Stimulated activated CD4-positive, alpha-beta T cell treated with anti-CD3 and anti-CD28 coated beads, Interleukin-2, amount 100 ng/mL, for 48 hours (primary cell): ENCODE results near the gene EHMT1.

ENCODE experiments used
- DNase-seq, 2 donors: peaks; one replicate each; pipeline ENCODE4 v3.0.0-alpha.2; 2020

EHMT1 gene

GRCh38 chr9:137832830-137833590, 214.2 kb downstream of the EHMT1 start:
- no peak for DNase-seq

GRCh38 chr9:137833721-137834613, 215.2 kb downstream of the EHMT1 start:
- no peak for DNase-seq

GRCh38 chr9:137834846-137835546, 216.2 kb downstream of the EHMT1 start:
- no peak for DNase-seq

GRCh38 chr9:137836151-137836830, 217.5 kb downstream of the EHMT1 start:
- no peak for DNase-seq

GRCh38 chr9:137836831-137837241, 218.0 kb downstream of the EHMT1 start:
- no peak for DNase-seq

GRCh38 chr9:137837345-137838278, 218.8 kb downstream of the EHMT1 start:
- DNase-seq, result no peak

GRCh38 chr9:137838576-137838975, 219.8 kb downstream of the EHMT1 start:
- DNase-seq, result no peak

GRCh38 chr9:137843355-137843754, 224.6 kb downstream of the EHMT1 start:
- DNase-seq, result no peak

GRCh38 chr9:137851516-137852267, 232.9 kb downstream of the EHMT1 start:
- no peak for DNase-seq

GRCh38 chr9:137853392-137853995, 234.7 kb downstream of the EHMT1 start:
- no peak for DNase-seq

- DNase-seq, result no peak
Observed at GRCh38 chr9:137860361-137860760, 241.6 kb downstream of the EHMT1 start.

GRCh38 chr9:137865581-137866145, 246.9 kb downstream of the EHMT1 start:
- DNase-seq, result no peak

GRCh38 chr9:137866226-137867141, 247.7 kb downstream of the EHMT1 start:
- no peak for DNase-seq

- DNase-seq, result no peak
Observed at GRCh38 chr9:137870432-137870831, 251.6 kb downstream of the EHMT1 start.

- DNase-seq, result no peak
Observed at GRCh38 chr9:137872296-137872695, 253.5 kb downstream of the EHMT1 start.

GRCh38 chr9:137873408-137873807, 254.6 kb downstream of the EHMT1 start:
- no peak for DNase-seq

- no peak for DNase-seq
Observed at GRCh38 chr9:137873858-137874362, 255.1 kb downstream of the EHMT1 start.

GRCh38 chr9:137875354-137875753, 256.5 kb downstream of the EHMT1 start:
- no peak for DNase-seq

GRCh38 chr9:137875846-137876245, 257.0 kb downstream of the EHMT1 start:
- no peak for DNase-seq
